GM20000 (cell line): ENCODE data around the gene ILKAP.

Source experiments
- DNase-seq: peaks from one replicate; pipeline ENCODE4 v3.0.0; 2012; ENCODE audit warnings: low spot score
- CTCF ChIP-seq: IDR thresholded peaks from 2 replicates; pipeline ENCODE4 v1.5.1; 2012; ENCODE audit warnings: mild to moderate bottlenecking, control low read depth; ENCODE audit errors: extremely low read depth, missing control alignments

Gene ILKAP

GRCh38 chr2:238235856-238236255 is 32.4 kb upstream of the ILKAP start:
- no peak for DNase-seq
- TF ChIP-seq CTCF: no peak

GRCh38 chr2:238235331-238235732 is 31.8 kb upstream of the ILKAP start:
- DNase-seq: no peak
- TF ChIP-seq CTCF: no peak

GRCh38 chr2:238233625-238234024 is 30.1 kb upstream of the ILKAP start:
- TF ChIP-seq CTCF: no peak

GRCh38 chr2:238231809-238232208 is 28.3 kb upstream of the ILKAP start:
- no peak for DNase-seq
- no peak for TF ChIP-seq CTCF

More at GRCh38 chr2:238233625-238234024, 30.1 kb upstream of the ILKAP start:
- no peak for DNase-seq

- peak; percentile 86 for DNase-seq
- TF ChIP-seq CTCF: no peak
These were observed 27.8 kb upstream of the ILKAP start for GRCh38 chr2:238231251-238231793.

GRCh38 chr2:238230699-238231098 is 27.2 kb upstream of the ILKAP start:
- TF ChIP-seq CTCF: no peak
- no peak for DNase-seq

GRCh38 chr2:238228700-238229099 is 25.2 kb upstream of the ILKAP start:
- DNase-seq: no peak
- TF ChIP-seq CTCF: no peak
